GM18505 (cell line): Measurements from ENCODE around the gene NFKBIA.
"Not testable (repeated sequence)": the region's sequence is repeated elsewhere in the genome, so short reads cannot be mapped to it uniquely, and the experiment has no call there.

ENCODE experiments used
- ATAC-seq: cut with Tn5 transposase; IDR thresholded peaks from one replicate; pipeline ENCODE4 v1.9.1; 2021; ENCODE audit not compliant: unreplicated experiment
- POLR2A ChIP-seq: IDR thresholded peaks from 4 replicates; pipeline ENCODE4 v1.6.1; 2011; ENCODE audit warnings: borderline replicate concordance; ENCODE audit not compliant: insufficient read depth, insufficient read length; ENCODE audit errors: extremely low read depth

NFKBIA gene

DNA sequence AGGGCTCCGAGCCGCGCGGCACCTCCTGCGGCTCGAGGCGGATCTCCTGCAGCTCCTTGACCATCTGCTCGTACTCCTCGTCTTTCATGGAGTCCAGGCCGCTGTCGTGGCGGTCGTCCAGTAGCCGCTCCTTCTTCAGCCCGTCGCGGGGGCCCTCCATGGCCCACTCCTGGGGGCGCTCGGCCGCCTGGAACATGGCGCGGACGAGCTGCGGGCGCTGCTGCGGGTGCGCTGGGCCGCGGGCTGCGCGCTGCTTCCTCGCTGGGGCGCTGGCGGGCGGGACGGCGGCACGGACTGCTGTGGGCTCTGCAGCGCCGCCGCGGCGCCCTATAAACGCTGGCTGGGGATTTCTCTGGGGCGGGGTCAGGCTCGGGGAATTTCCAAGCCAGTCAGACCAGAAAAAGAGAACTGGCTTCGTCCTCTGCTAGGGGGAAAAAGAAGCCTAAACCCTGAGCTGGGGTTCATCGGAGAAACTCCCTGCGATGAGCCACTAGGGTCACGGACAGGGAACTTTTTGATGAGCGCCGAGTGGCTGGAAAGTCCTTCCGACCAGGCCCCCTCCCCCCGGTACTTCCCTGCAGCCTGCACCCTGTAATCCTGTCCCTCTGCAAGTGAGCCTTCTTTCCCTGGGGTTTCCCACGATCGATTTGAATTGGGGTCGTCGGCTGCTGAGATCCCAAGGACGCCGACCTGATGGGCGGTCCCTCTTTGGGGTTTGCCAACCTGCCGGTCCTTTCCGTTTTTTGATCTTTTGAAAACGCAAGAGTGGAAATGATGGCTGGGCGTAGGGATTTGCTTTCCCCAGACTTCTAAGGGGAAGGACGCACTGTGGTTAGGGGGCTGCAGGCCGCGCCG lies at the start of gene NFKBIA:
Gene NFKBIA, minus strand, starts transcription at position 301 of the 855 bp plus-strand sequence. Its CDS starts 105 bp downstream, at position 196.
- peak; percentile 61 for ATAC-seq
- TF ChIP-seq POLR2A: peak; percentile 99

DNA sequence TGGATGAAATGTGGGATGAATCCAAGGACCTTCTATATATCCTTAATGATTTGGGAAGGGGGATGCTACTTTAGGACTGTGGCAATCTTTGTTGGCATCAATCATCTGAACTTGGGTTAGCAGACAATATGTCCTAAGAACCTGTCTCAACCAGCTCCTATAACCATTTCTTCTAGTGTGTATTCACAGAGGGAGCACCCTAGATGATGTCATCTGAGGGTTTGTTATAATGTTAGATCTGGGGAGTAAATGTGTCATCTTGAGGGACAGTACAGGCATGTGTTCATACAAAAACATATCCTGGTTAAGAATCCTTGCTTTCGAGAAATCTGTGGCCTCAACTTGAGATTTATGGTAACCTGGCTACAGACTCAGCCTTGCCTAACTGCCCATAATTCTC lies 41.9 kb upstream of the NFKBIA start:
- TF ChIP-seq POLR2A: no peak
- ATAC-seq: no peak

- ATAC-seq: no peak
- TF ChIP-seq POLR2A: no peak
Measured at GRCh38 chr14:35444104-35444503, 39.6 kb upstream of the NFKBIA start.

DNA sequence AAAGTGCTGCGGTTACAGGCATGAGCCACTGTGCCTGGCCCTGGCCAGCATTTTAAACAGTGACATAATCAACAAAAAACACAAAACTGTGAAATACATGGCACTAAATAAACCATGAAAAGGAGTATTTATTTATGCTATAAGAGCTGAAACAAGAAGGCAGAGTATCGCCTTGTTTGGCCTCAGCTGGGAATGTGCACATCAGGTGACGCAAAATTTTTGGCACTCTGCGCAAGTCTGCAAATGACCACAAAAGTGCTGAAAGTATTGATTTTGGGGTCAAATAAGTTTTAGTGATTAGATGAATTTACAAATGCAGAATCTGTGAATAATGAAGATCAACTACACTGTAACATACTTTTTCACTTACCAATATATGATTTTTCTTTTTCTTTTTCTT lies 36.6 kb upstream of the NFKBIA start:
- TF ChIP-seq POLR2A: no peak
- ATAC-seq: no peak

- ATAC-seq: no peak
- TF ChIP-seq POLR2A: no peak
Measured at GRCh38 chr14:35438910-35439713, 34.6 kb upstream of the NFKBIA start.

DNA sequence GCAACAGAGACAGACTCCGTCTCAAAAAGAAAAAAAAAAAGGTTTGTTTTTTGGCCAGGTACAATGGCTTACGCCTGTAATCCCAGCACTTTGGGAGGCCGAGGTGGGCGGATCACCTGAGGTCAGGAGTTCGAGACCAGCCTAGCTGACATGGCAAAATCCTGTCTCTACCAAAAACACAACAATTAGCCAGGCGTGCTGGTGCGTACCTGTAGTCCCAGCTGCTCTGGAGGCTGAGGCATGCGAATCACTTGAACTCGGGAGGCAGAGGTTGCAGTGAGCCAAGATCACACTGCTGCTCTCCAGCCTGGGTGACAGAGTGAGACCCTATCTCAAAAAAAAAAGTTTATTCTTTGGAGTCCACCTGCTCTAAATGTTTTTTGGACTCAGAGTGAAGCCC lies 33.9 kb upstream of the NFKBIA start:
- ATAC-seq: not testable (repeated sequence)

GRCh38 chr14:35435177-35435576 lies 30.6 kb upstream of the NFKBIA start:
- no peak for ATAC-seq
- no peak for TF ChIP-seq POLR2A

GRCh38 chr14:35433826-35434225 lies 29.3 kb upstream of the NFKBIA start:
- no peak for ATAC-seq
- TF ChIP-seq POLR2A: no peak

GRCh38 chr14:35430459-35431199 lies 26.1 kb upstream of the NFKBIA start:
- no peak for ATAC-seq
- no peak for TF ChIP-seq POLR2A

GRCh38 chr14:35429951-35430350 lies 25.4 kb upstream of the NFKBIA start:
- no peak for TF ChIP-seq POLR2A
- ATAC-seq: no peak

GRCh38 chr14:35425850-35426249 lies 21.3 kb upstream of the NFKBIA start:
- ATAC-seq: no peak
- TF ChIP-seq POLR2A: no peak

- no peak for TF ChIP-seq POLR2A
Measured at GRCh38 chr14:35423621-35424020, 19.1 kb upstream of the NFKBIA start.

More at GRCh38 chr14:35423621-35424020, 19.1 kb upstream of the NFKBIA start:
- ATAC-seq: no peak
